ENCODE measurements around the gene RASL11B.

The RASL11B gene

DNA sequence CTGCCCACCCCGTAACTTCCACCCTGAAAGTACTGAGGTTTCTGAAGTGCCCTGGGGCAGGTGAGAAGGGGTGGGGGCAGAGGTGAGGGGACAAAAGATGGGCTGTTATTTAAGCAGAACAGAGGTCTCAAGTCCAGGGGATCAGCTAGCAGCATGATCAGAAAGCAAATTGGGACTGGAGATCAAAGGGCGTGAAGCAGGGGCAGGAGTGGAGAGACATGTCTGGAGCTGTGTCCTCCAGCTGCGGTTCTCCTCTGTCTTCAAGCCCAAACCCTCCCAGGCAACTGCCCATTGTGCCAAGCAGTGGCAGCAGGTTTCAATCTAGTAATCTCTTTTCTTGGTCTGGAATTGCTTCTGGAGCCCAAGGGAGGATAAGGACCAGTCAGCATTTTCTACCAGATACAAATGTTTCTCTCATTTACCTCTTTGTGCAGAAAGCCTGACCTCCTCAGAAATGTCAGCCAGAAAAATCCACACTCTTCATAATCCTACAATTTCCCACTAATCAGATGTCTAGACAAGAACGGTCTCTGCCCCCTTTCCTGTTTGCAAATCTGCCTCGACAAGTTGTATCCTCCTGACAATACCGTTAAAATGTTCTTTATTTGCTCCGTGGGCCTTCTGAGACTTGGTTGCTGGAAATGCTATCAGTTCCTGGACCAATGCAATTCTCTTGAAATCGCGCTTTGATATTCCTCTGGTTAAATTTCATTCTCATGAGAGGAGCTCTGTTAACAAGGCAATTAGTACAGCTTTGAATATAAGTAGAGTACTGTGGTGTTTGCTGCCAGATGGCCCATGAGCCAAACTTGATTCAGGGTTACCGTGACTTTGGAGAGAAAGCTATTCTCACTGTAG is 23.2 kb upstream of the RASL11B start:
- Mint-ChIP-seq H3K4me1 (no peaks in the 10 kb centered on the region), H3K27ac (no peak overlapping the region), H3K27me3 (no peaks in the 10 kb centered on the region), H3K4me3 (no peak overlapping the region), H3K9me3 (no peaks in the 10 kb centered on the region), H3K36me3 (no peaks in the 10 kb centered on the region)

DNA sequence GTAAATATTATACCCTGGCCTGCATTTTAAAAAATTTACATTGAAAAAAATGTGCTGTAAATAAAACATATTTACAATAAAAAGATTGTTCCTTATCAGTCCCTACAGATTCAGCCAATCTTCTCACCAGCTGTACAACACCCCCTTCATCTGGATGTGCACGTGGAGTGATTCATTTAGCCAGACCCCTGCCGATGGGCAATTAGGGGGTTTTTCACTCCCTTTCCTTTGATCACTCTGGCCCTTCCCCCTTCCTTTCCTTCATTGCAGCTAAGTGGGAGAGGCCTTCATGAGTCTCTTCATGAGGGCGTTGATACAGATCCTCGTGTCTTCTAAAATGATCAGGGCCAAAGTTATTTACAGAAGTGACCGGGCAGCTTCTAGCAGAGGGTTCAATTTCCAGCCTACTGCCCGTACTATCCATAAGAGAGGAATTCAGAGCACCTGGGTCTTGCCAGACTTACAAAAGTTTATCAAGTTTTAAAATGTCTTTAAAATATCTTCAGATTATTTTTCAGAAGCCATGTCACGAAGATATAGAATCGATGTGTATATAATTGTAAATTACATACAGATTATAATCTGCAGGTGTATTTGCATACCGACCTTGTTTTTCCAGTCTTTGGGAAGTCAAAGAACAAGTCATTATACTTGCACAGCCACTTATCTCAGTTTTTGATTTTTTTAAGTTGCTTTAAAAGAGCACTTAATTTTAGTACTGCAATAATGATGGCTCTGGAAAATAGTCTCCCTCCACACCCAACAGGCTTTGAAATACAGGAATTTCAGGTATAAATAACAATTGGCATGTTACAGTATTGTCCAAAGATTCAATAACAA is 21.4 kb upstream of the RASL11B start:
- Mint-ChIP-seq H3K9me3 (no peaks in the 10 kb centered on the region), H3K36me3 (no peaks in the 10 kb centered on the region), H3K4me1 (no peaks in the 10 kb centered on the region), H3K4me3 (no peak overlapping the region), H3K27ac (no peak overlapping the region), H3K27me3 (no peaks in the 10 kb centered on the region)

DNA sequence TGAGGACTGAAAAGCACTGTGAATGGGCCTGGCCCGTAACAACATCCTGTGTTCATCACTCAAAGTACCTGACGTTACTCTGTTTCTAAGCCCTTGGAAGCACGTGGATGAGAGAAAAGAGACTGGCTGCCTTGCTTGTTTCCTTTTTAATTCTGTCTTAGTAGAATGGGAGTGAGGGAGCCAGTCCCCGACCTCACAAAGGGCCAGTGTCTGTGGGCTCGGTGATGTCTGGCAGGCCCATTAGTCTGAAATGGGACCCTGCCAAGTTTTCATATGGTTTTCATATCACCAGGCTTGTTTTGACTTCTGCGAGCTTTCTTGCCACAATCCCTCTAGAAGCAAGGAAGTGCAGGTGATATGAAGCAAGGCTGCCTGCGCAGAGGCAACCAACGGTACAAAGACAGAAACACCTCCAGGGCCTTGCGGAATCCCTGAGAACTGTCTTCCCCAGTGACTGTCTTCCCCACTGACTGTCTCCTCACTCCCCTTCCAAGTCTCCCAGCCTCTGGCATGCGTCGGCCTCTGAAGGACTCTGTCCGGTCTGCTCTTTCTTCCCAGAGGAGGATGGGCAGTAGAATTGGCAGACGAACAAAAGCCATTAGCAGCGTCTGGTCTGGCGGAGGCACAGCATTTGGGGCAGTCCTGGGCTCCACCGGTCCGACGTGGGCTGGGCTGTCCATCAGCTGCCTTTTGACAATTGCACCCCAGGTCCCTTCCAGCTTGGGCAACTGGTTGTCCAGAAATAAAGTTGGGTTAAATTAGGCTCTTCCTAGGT is 20.2 kb upstream of the RASL11B start:
- no peaks in the 10 kb centered on the region for H3K4me1 Mint-ChIP-seq
- H3K27me3 Mint-ChIP-seq = no peaks in the 10 kb centered on the region
- H3K9me3 Mint-ChIP-seq = no peaks in the 10 kb centered on the region
- H3K4me3 Mint-ChIP-seq = no peak overlapping the region
- H3K27ac Mint-ChIP-seq = no peak overlapping the region
- no peaks in the 10 kb centered on the region for H3K36me3 Mint-ChIP-seq

GRCh38 chr4:52842792-52843191 is 19.3 kb upstream of the RASL11B start:
- Mint-ChIP-seq H3K9me3 (no peaks in the 10 kb centered on the region), H3K4me1 (no peaks in the 10 kb centered on the region), H3K27ac (no peak overlapping the region), H3K36me3 (no peaks in the 10 kb centered on the region), H3K4me3 (no peak overlapping the region), H3K27me3 (no peaks in the 10 kb centered on the region)

GRCh38 chr4:52843351-52843750 is 18.8 kb upstream of the RASL11B start:
- H3K4me3 Mint-ChIP-seq = no peak overlapping the region
- H3K27me3 Mint-ChIP-seq = no peaks in the 10 kb centered on the region
- H3K4me1 Mint-ChIP-seq = no peaks in the 10 kb centered on the region
- H3K36me3 Mint-ChIP-seq = no peaks in the 10 kb centered on the region
- H3K27ac Mint-ChIP-seq = no peak overlapping the region
- H3K9me3 Mint-ChIP-seq = no peaks in the 10 kb centered on the region

- Mint-ChIP-seq H3K27me3 (no peaks in the 10 kb centered on the region), H3K36me3 (no peaks in the 10 kb centered on the region), H3K4me1 (no peaks in the 10 kb centered on the region), H3K27ac (no peak overlapping the region), H3K4me3 (no peak overlapping the region), H3K9me3 (no peaks in the 10 kb centered on the region)
Measured at GRCh38 chr4:52843958-52844357, 18.2 kb upstream of the RASL11B start.

DNA sequence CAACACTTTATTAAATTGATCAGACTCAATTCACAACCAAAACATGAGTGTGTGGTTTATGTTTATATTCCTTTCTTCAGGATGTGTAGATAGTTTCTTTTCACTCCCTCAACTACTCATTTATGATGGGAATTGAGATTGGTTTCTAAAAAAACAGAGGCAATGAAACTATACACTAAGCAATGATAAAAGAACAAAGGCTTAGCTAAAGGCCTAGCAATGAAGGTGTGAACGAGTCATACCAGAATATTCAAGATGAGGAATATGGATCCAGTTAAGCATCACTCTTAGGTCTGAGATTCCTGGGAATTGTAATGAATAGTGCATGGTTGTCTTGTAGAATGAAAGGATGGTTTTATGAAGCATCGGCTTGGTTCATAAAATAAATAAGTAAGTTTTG is 17.5 kb upstream of the RASL11B start:
- Mint-ChIP-seq H3K27me3 (no peaks in the 10 kb centered on the region), H3K36me3 (no peaks in the 10 kb centered on the region), H3K27ac (no peak overlapping the region), H3K4me1 (no peaks in the 10 kb centered on the region), H3K4me3 (no peak overlapping the region), H3K9me3 (no peaks in the 10 kb centered on the region)

DNA sequence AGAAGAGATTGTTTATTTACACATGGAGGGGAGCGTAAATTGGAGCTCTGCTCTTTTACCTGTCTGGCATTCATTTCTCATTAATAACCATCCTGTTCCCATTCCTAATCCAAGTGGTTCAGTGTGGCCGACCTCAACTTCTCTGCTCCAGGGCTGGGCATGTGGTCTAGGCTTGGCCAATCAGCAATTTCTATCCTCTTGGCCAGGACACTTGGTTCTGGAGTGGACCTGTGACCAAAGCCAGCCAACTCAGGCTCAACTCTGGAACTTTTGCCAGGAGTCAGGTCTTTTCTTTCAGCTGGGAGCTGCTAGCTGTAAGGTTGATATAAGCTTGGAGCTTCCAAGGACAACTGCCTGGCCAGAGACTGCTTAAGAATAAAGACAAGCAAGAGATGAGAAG is 15.6 kb upstream of the RASL11B start:
- no peaks in the 10 kb centered on the region for H3K36me3 Mint-ChIP-seq
- no peak overlapping the region for H3K4me3 Mint-ChIP-seq
- H3K27me3 Mint-ChIP-seq = no peaks in the 10 kb centered on the region
- no peaks in the 10 kb centered on the region for H3K9me3 Mint-ChIP-seq
- no peak overlapping the region for H3K27ac Mint-ChIP-seq
- no peaks in the 10 kb centered on the region for H3K4me1 Mint-ChIP-seq

- Mint-ChIP-seq H3K36me3 (no peaks in the 10 kb centered on the region), H3K27ac (no peak overlapping the region), H3K9me3 (no peaks in the 10 kb centered on the region), H3K27me3 (no peaks in the 10 kb centered on the region), H3K4me1 (no peaks in the 10 kb centered on the region), H3K4me3 (no peak overlapping the region)
Measured at GRCh38 chr4:52848254-52848653, 13.9 kb upstream of the RASL11B start.

- no peaks in the 10 kb centered on the region for H3K4me1 Mint-ChIP-seq
- H3K27me3 Mint-ChIP-seq = no peaks in the 10 kb centered on the region
- H3K36me3 Mint-ChIP-seq = no peaks in the 10 kb centered on the region
- no peak overlapping the region for H3K27ac Mint-ChIP-seq
- H3K4me3 Mint-ChIP-seq = no peak overlapping the region
- H3K9me3 Mint-ChIP-seq = no peaks in the 10 kb centered on the region
Measured at GRCh38 chr4:52850406-52851124, 11.6 kb upstream of the RASL11B start.

- no peaks in the 10 kb centered on the region for H3K4me1 Mint-ChIP-seq
Measured at GRCh38 chr4:52852041-52852440, 10.1 kb upstream of the RASL11B start.

GRCh38 chr4:52852711-52853110 is 9.4 kb upstream of the RASL11B start:
- Mint-ChIP-seq H3K9me3 (no peaks in the 10 kb centered on the region), H3K4me3 (no peak overlapping the region), H3K27me3 (peaks cover 6% of the 10 kb centered on the region), H3K4me1 (no peaks in the 10 kb centered on the region), H3K36me3 (no peaks in the 10 kb centered on the region), H3K27ac (no peak overlapping the region)

More at GRCh38 chr4:52852041-52852440, 10.1 kb upstream of the RASL11B start:
- H3K4me3 Mint-ChIP-seq = no peak overlapping the region
- peaks cover 2% of the 10 kb centered on the region for H3K27me3 Mint-ChIP-seq
- no peaks in the 10 kb centered on the region for H3K36me3 Mint-ChIP-seq
- no peaks in the 10 kb centered on the region for H3K9me3 Mint-ChIP-seq
- no peak overlapping the region for H3K27ac Mint-ChIP-seq

DNA sequence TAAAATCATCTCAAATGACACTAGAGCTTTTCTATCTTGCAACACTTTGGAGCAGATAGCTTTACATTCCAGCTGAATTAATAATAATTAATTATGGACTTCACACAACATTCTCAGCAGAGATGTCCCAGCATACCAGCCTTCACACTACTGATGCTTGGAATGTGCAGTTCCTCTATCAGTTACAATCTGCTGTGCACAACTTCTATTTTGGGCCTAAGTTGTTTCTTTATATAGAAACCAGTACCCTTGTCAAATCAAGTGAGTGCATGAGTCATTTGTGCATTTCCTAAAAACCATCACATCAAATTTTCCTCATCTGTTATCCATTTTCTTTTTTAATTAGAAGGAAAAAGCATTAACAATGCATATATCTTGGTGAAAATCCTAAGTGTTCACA is 8.8 kb upstream of the RASL11B start:
- H3K27ac Mint-ChIP-seq = no peak overlapping the region
- no peaks in the 10 kb centered on the region for H3K9me3 Mint-ChIP-seq
- H3K4me3 Mint-ChIP-seq = no peak overlapping the region
- peaks cover 4% of the 10 kb centered on the region for H3K36me3 Mint-ChIP-seq
- peaks cover 7% of the 10 kb centered on the region for H3K27me3 Mint-ChIP-seq
- no peaks in the 10 kb centered on the region for H3K4me1 Mint-ChIP-seq

DNA sequence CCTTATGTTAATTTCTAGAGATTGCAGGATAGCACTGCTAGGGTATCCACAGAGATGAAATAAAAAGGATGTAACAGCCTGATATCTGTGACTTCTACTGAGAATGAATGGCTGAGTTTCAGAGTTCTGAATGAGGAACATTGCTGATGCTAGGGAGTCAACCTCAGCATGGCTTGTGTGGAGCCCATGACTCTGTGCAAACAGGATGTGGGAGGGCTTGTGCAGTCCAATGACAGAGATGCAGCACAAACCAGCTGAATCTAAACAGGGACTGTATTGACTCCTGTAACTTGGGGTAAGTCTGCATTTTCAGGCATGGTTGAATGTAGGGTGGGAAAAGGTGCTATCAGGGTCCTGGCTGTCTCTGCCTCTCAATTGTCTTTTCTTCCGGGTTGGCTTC is 5.3 kb upstream of the RASL11B start:
- H3K4me1 Mint-ChIP-seq = peaks cover 5% of the 10 kb centered on the region
- peaks cover 4% of the 10 kb centered on the region for H3K36me3 Mint-ChIP-seq
- no peak overlapping the region for H3K27ac Mint-ChIP-seq
- H3K9me3 Mint-ChIP-seq = no peaks in the 10 kb centered on the region
- H3K27me3 Mint-ChIP-seq = peaks cover 18% of the 10 kb centered on the region
- no peak overlapping the region for H3K4me3 Mint-ChIP-seq

GRCh38 chr4:52860361-52860760 is 1.8 kb upstream of the RASL11B start:
- H3K36me3 Mint-ChIP-seq = peaks cover 4% of the 10 kb centered on the region
- H3K9me3 Mint-ChIP-seq = no peaks in the 10 kb centered on the region
- peaks cover 5% of the 10 kb centered on the region for H3K4me1 Mint-ChIP-seq
- no peak overlapping the region for H3K4me3 Mint-ChIP-seq
- H3K27ac Mint-ChIP-seq = no peak overlapping the region
- peaks cover 24% of the 10 kb centered on the region for H3K27me3 Mint-ChIP-seq
